ENCODE data around the gene ABCA2. TPM values are rescaled to one million over a fixed set of nuclear protein-coding genes. Genes with fewer than 3 reads are reported as not detected.
A peak's percentile ranks its signal among the peaks of the same experiment; 100 is the strongest.

Gene ABCA2
- total RNA-seq, 6 experiments from 2014 or later, result 18.3 to 36.3 (median 23.6) TPM

GRCh38 chr9:136978073-136978864 is 49.8 kb downstream of the ABCA2 start:
- Mint-ChIP-seq H3K27ac (no peak overlapping the region), H3K27me3 (ENCODE audit: insufficient read depth) (peaks cover 5% of the 10 kb centered on the region), H3K9me3 (no peaks in the 10 kb centered on the region), H3K4me1 (ENCODE audit: low read depth) (peaks cover 5% of the 10 kb centered on the region; the same call in 1 of the 2 replicates), H3K36me3 (ENCODE audit: low read depth) (no peaks in the 10 kb centered on the region), H3K4me3 (no peak overlapping the region)
- no peak for DNase-seq
- no peak for TF ChIP-seq CTCF (IDR thresholded peaks at IDR 0.05)

- Mint-ChIP-seq H3K4me1 (ENCODE audit: low read depth) (peaks cover 5% of the 10 kb centered on the region; the same call in 1 of the 2 replicates), H3K4me3 (no peak overlapping the region), H3K9me3 (no peaks in the 10 kb centered on the region), H3K27me3 (ENCODE audit: insufficient read depth) (peaks cover 3% of the 10 kb centered on the region), H3K36me3 (ENCODE audit: low read depth) (no peaks in the 10 kb centered on the region), H3K27ac (no peak overlapping the region)
- no peak for DNase-seq
- no peak for TF ChIP-seq CTCF (IDR thresholded peaks at IDR 0.05)
Measured at GRCh38 chr9:136977649-136978072, 50.4 kb downstream of the ABCA2 start.

- Mint-ChIP-seq H3K4me1 (ENCODE audit: low read depth) (peaks cover 5% of the 10 kb centered on the region; the same call in 1 of the 2 replicates), H3K27me3 (ENCODE audit: insufficient read depth) (peaks cover 3% of the 10 kb centered on the region), H3K27ac (no peak within 1 kb of the TSS), H3K4me3 (no peak within 1 kb of the TSS), H3K9me3 (no peaks in the 10 kb centered on the region), H3K36me3 (ENCODE audit: low read depth) (no peaks in the 10 kb centered on the region)
- TF ChIP-seq CTCF (IDR thresholded peaks at IDR 0.05), result no peak
- no peak for DNase-seq
Measured at GRCh38 chr9:136977223-136977622, 50.8 kb downstream of the ABCA2 start, which contains the start of gene PTGDS. Gene PTGDS (plus strand): TSS chr9:136977504. CDS start chr9:136977579, 75 bp downstream.

- H3K36me3 Mint-ChIP-seq (ENCODE audit: low read depth), result no peaks in the 10 kb centered on the region
- no peak overlapping the region for H3K4me3 Mint-ChIP-seq
- H3K27ac Mint-ChIP-seq, result no peak overlapping the region
- H3K27me3 Mint-ChIP-seq (ENCODE audit: insufficient read depth), result peaks cover 6% of the 10 kb centered on the region
- no peak for DNase-seq
- no peaks in the 10 kb centered on the region for H3K9me3 Mint-ChIP-seq
- no peaks in the 10 kb centered on the region for H3K4me1 Mint-ChIP-seq (ENCODE audit: low read depth)
- peak; percentile 57 for TF ChIP-seq CTCF (IDR thresholded peaks at IDR 0.05)
Measured at GRCh38 chr9:136975644-136976043, 52.4 kb downstream of the ABCA2 start.

GRCh38 chr9:136974817-136975535 is 53.1 kb downstream of the ABCA2 start:
- Mint-ChIP-seq H3K27me3 (ENCODE audit: insufficient read depth) (peaks cover 7% of the 10 kb centered on the region), H3K4me3 (no peak overlapping the region), H3K36me3 (ENCODE audit: low read depth) (no peaks in the 10 kb centered on the region), H3K9me3 (no peaks in the 10 kb centered on the region), H3K4me1 (ENCODE audit: low read depth) (no peaks in the 10 kb centered on the region), H3K27ac (no peak overlapping the region)
- DNase-seq, result no peak
- TF ChIP-seq CTCF (IDR thresholded peaks at IDR 0.05), result no peak
